ENCODE results near the gene SLC25A10.
A peak's percentile ranks its signal among the peaks of the same experiment; 100 is the strongest.

SLC25A10 gene

GRCh38 chr17:81687770-81688541 lies 24.1 kb upstream of the SLC25A10 start:
- DNase-seq = no peak

- DNase-seq = no peak
Observed at GRCh38 chr17:81688616-81689015, 23.5 kb upstream of the SLC25A10 start.

DNA sequence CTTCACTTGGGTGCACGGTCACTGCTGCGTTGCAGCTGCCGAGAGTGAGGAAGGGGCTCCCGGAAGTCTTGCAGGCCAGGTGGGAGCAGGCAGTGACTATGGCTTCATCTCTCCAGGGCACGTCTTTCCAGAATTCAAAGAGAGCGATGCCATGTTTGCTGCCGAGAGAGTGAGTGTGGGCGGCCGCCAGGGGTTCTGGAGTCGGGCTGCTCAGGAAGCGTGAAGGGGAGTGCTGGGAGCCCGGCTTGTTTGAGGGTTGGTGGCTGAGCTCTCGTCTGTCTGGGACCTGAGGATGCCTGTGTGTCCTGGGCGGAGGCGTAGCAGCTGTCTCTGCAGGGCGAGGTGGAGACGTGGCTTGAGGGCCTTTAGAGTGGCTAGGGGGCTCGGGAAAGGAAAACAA lies 22.0 kb upstream of the SLC25A10 start:
- DNase-seq = no peak

DNA sequence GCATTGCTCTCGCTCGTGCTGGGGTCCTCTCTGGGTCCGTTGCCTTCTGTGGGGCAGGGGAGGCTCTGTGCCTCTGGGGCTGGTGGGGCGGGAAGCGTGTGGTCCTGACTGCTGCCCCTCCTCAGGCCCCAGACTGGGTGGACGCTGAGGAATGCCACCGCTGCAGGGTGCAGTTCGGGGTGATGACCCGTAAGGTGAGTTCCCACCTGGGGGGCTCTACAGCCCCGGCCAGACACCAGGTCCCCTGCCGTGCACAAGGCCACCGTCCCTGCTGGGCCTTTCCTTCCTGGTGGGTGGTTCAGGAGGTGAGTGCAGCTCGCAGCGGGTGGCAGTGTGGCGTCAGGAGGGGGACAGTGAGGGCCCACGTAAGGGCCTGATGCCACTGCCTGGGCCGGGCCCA lies 21.5 kb upstream of the SLC25A10 start:
- no peak for DNase-seq

DNA sequence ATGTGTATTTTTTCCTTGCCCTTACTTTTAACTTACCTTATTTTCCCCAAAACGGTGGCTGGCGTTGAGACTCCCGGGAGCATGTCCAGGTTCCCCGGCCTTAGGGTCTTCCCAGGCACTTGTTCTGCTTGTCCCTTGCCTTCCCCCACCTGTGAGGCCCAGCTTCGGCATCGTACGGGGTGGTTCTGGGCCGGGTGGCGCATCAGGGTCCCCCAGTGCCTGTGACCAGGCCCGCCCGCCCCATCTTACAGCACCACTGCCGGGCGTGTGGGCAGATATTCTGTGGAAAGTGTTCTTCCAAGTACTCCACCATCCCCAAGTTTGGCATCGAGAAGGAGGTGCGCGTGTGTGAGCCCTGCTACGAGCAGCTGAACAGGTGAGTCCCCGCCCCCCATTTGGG lies 20.9 kb upstream of the SLC25A10 start:
- DNase-seq = no peak

GRCh38 chr17:81691608-81692007 lies 20.5 kb upstream of the SLC25A10 start:
- no peak for DNase-seq

DNA sequence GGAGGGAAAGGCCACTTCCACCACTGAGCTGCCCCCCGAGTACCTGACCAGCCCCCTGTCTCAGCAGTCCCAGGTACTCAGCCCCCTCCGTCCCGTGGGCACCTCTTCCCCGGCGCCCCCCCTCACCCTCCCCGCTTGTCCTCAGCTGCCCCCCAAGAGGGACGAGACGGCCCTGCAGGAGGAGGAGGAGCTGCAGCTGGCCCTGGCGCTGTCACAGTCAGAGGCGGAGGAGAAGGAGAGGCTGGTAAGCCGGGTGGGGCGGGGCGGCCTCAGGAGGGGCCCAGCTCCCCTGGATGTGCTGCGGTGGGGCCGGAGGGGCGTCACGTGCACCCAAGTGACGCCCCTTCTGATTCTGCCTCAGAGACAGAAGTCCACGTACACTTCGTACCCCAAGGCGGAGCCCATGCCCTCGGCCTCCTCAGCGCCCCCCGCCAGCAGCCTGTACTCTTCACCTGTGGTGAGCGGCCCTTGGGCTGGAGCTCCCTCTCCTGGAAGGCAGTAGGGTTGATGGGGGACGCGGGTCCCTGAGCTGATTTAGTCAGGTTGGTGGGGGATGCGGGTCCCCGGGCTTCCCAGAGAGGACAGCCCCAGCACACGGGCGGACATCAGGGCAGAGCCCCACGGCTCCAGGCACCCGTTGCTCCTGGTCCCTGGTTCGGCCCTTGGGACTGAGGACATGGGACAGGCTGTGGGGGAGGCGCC lies 18.4 kb upstream of the SLC25A10 start:
- no peak for DNase-seq

DNA sequence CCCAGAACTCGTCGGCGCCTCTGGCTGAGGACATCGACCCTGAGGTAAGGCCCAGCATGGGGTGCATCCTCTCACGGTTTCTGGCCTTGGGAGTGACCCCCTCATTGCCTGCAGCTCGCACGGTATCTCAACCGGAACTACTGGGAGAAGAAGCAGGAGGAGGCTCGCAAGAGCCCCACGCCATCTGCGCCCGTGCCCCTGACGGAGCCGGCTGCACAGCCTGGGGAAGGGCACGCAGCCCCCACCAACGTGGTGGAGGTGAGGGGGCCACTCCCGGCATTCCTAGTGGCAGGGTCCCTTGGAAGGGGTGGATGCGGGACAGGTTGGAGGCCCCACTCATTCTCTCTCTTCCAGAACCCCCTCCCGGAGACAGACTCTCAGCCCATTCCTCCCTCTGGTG lies 17.3 kb upstream of the SLC25A10 start:
- DNase-seq = no peak

GRCh38 chr17:81695211-81695610 lies 16.9 kb upstream of the SLC25A10 start:
- no peak for DNase-seq

DNA sequence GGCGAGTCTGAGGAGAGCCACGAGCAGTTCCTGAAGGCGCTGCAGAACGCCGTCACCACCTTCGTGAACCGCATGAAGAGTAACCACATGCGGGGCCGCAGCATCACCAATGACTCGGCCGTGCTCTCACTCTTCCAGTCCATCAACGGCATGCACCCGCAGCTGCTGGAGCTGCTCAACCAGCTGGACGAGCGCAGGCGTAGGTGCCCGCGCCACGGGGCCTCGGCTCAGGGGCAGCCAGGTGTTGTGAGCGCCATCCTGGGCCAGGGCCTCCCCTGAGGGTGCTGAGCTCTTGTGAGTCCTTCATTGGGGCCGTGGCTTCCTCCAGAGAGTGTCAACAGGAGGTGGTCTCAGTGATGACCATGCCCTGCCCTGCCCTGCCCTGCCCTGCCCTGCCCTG lies 16.3 kb upstream of the SLC25A10 start:
- no peak for DNase-seq

- no peak for DNase-seq
Observed at GRCh38 chr17:81696218-81696941, 15.7 kb upstream of the SLC25A10 start.

GRCh38 chr17:81697261-81698044 lies 14.6 kb upstream of the SLC25A10 start:
- DNase-seq = no peak

- DNase-seq = no peak
Observed at GRCh38 chr17:81700353-81701287, 11.5 kb upstream of the SLC25A10 start.

DNA sequence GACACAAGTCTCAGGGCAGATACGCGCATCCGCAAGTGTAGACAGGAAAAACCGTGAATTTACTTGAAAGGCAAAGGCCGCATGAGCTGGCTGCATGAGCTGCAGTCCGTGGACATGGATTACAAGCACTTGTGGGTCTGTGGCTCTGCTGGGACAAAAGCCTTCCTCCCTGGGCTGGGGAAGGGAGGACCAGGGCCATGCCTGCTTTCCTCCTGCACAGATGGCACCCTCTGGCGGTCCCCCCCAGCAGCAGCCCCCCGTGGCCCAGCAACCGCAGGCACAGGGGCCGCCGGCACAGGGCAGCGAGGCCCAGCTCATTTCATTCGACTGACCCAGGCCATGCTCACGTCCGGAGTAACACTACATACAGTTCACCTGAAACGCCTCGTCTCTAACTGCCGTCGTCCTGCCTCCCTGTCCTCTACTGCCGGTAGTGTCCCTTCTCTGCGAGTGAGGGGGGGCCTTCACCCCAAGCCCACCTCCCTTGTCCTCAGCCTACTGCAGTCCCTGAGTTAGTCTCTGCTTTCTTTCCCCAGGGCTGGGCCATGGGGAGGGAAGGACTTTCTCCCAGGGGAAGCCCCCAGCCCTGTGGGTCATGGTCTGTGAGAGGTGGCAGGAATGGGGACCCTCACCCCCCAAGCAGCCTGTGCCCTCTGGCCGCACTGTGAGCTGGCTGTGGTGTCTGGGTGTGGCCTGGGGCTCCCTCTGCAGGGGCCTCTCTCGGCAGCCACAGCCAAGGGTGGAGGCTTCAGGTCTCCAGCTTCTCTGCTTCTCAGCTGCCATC lies 10.6 kb upstream of the SLC25A10 start:
- no peak for DNase-seq

GRCh38 chr17:81702934-81703746 lies 8.9 kb upstream of the SLC25A10 start, which contains the start of gene MRPL12:
MRPL12 (plus strand) TSS chr17:81703367; CDS start chr17:81703502, 135 bp downstream.
- peak; percentile 75 to 81 (median 80) for DNase-seq

- no peak for DNase-seq
Observed at GRCh38 chr17:81703747-81704654, 8.1 kb upstream of the SLC25A10 start.

GRCh38 chr17:81705518-81706231 lies 6.4 kb upstream of the SLC25A10 start:
- DNase-seq = no peak

DNA sequence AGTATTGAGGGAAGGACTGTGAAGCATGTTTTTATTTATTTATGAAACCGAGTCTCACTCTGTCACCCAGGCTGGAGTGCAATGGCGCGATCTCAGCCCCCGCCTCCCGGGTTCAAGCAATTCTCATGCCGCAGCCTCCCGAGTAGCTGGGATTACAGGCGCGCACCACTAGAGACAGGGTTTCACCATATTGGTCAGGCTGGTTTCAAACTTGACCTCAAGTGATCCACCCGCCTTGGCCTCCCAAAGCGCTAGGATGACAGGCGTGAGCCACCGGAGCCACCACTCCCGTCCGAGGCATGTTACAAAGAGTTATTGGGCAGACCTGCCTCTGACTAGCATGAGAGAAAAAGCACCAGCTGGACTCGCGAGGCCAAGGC lies 5.9 kb upstream of the SLC25A10 start:
- DNase-seq = no peak

Data from activated CD4-positive, CD25-positive, alpha-beta regulatory T cell (primary cell).